22Rv1 (cell line): ENCODE data around the gene THADA.

Experiments
- H3K27ac ChIP-seq: fragments of 450-650 bp; 2 replicates; pipeline ENCODE4 v1.5.1; 2017
- ZFX ChIP-seq: fragments of 450-650 bp; IDR thresholded peaks from 2 replicates; pipeline ENCODE4 v1.6.1; 2017; ENCODE audit warnings: antibody characterized with exemption, borderline replicate concordance
- TF ChIP-seq, protein P1 (sequence below): fragments of 450-650 bp; IDR thresholded peaks from 2 replicates; pipeline ENCODE4 v1.5.1; 2017; ENCODE audit warnings: mild to moderate bottlenecking

Gene THADA

GRCh38 chr2:43631618-43632317 is 35.9 kb upstream of the THADA start:
- TF ChIP-seq ZFX: no peak
- TF ChIP-seq, protein P1, sequence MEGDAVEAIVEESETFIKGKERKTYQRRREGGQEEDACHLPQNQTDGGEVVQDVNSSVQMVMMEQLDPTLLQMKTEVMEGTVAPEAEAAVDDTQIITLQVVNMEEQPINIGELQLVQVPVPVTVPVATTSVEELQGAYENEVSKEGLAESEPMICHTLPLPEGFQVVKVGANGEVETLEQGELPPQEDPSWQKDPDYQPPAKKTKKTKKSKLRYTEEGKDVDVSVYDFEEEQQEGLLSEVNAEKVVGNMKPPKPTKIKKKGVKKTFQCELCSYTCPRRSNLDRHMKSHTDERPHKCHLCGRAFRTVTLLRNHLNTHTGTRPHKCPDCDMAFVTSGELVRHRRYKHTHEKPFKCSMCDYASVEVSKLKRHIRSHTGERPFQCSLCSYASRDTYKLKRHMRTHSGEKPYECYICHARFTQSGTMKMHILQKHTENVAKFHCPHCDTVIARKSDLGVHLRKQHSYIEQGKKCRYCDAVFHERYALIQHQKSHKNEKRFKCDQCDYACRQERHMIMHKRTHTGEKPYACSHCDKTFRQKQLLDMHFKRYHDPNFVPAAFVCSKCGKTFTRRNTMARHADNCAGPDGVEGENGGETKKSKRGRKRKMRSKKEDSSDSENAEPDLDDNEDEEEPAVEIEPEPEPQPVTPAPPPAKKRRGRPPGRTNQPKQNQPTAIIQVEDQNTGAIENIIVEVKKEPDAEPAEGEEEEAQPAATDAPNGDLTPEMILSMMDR: no peak
- H3K27ac ChIP-seq: no peak overlapping the region

- TF ChIP-seq, protein P1: no peak
- no peak for TF ChIP-seq ZFX
- H3K27ac ChIP-seq: no peak overlapping the region
These were observed 27.2 kb upstream of the THADA start for GRCh38 chr2:43622931-43623451.

DNA sequence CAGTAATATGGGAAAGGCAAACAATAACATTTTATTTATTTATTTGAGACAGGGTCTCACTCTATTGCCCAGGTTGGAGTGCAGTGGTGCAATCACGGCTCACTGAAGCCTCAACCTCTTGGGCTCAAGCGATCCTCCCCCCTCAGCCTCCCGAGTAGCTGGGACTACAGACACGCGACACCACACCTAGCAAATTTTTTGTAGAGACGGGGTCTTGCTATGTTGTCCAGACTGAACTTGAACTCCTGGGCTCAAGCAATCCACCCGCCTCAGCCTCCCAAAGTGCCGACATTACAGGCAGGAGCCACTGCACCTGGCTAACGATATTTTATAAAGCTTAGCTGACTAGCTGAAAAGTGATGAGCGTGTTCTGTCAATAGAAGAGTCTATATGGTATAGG is 23.7 kb upstream of the THADA start:
- TF ChIP-seq, protein P1: no peak
- TF ChIP-seq ZFX: no peak
- no peak overlapping the region for H3K27ac ChIP-seq

GRCh38 chr2:43616967-43617680 is 21.3 kb upstream of the THADA start:
- no peak overlapping the region for H3K27ac ChIP-seq
- no peak for TF ChIP-seq ZFX
- TF ChIP-seq, protein P1: no peak

DNA sequence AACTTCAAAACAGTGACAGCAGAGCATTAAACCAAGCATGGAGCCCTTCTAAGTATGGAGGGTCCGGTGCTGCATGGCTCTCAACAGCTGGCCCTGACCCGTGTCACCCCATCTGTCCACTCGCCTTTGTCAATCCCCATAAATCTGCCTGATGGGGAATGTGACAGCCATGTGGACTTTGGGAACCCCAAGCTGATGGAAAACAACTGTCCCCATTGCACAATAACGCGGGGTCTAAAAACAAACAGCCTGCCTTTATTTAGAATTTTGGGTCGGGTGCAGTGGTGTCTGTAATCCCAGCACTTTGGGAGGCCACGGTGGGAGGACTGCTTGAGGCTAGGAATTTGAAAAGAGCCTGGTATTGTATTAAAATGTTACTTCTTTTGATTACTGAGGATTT is 17.1 kb upstream of the THADA start:
- no peak overlapping the region for H3K27ac ChIP-seq
- TF ChIP-seq, protein P1: no peak
- no peak for TF ChIP-seq ZFX

DNA sequence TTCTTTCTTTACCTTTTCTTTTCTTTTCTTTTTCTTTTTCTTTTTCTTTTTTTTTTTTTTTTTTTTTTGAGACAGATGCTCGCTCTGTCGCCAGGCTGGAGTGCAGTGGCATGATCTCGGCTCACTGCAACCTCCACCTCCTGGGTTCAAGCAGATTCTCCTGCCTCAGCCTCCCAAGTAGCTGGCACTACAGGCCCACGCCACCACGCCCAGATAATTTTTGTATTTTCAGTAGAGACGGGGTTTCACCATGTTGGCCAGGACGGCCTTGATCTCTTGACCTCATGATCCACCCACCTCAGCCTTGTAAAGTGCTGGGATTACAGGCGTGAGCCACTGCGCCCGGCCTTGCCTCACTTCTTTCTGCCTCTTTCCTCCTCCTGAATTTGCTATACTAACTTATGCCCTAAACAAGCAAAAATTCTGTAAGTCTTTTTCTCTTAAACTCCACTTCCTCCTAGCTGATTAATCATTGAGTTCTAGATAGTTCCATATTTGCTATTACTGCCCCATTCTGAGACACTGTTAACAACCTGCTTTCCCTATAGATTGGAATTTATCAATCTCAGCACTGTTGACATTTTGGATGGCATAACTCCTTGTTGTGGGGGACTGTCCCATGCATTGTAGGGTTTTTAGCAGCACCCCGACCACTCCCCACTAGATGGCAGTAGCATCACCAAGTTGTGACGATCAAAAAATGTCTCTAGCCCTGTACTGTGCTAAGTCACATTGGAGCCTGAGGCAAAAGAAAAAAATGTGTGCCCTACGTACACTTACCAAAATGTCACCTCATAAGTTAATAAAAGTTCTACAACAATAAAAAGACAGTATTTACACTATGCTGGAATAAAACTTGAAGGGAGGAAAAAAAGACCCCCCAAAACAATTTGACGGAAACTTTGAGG is 16.4 kb upstream of the THADA start:
- H3K27ac ChIP-seq: no peak overlapping the region
- no peak for TF ChIP-seq ZFX
- TF ChIP-seq, protein P1: peak; percentile 73
